HepG2 (cell line): ENCODE results near the gene IFITM10. TPM values are rescaled to one million over a fixed set of nuclear protein-coding genes. Genes with fewer than 3 reads are reported as not detected.
A peak's percentile ranks its signal among the peaks of the same experiment; 100 is the strongest.

ENCODE experiments used
- ATAC-seq: fragments of 200-7000 bp; cut with Tn5 transposase; 3 replicates; pipeline ENCODE4 v1.9.1; 2020; ENCODE audit warnings: mild to moderate bottlenecking, moderate library complexity
- BruUV-seq: library from RNA; stranded (reverse); fragments of 400-500 nt; replicated peaks from 2 replicates; lab custom pipeline; 2021; lab: Mats Ljungman, UMichigan
- CTCF ChIA-PET: fragments of 300-600 bp; formaldehyde crosslinking; extraction: SDS; loops from one replicate; lab custom pipeline; 2021; ENCODE audit warnings: low total read pairs, inconsistent platforms, low intra/inter-chr PET ratio; lab: Yijun Ruan, JAX
- POLR2A ChIA-PET: fragments of 350-600 bp; sonication (Branson Sonifier 250); formaldehyde crosslinking; loops from one replicate; lab custom pipeline; 2020; ENCODE audit warnings: antibody characterized with exemption, inconsistent platforms; lab: Yijun Ruan, JAX
- DNase-seq: peaks from one replicate; pipeline ENCODE4 v3.0.0-alpha.2; 2015; ENCODE audit warnings: low spot score
- FAIRE-seq: peaks from 3 replicates; lab custom pipeline; 2011; peaks lifted over from hg19 to GRCh38; lab: Jason Lieb, UNC
- H2AFZ ChIP-seq: one replicate; pipeline ENCODE4 v1.6.1; 2011; ENCODE audit warnings: low read length, inconsistent platforms
- H3K27ac ChIP-seq: fragments of 300-600 bp; 3 replicates; pipeline ENCODE4 v1.8.0; 2011; ENCODE audit warnings: mixed run types, mild to moderate bottlenecking, mixed read lengths, low read length, inconsistent platforms; ENCODE audit not compliant: insufficient read depth; ENCODE audit errors: extremely low read length
- H3K27me3 ChIP-seq, 2 experiments: fragments of 200-600 bp in 1 of 2; 2 replicates in 1 of 2; 3 replicates in 1 of 2; pipeline versions ENCODE4 v1.6.0 to v1.8.0; 2011; ENCODE audit warnings: low read length in 2 of 2, mild to moderate bottlenecking in 2 of 2, moderate library complexity in 2 of 2, inconsistent platforms in 1 of 2; ENCODE audit not compliant: insufficient read depth in 2 of 2, control insufficient read depth in 1 of 2
- H3K36me3 ChIP-seq, 2 experiments: fragments of 200-600 bp in 1 of 2; replicated peaks in 1 of 2; 2 replicates in 1 of 2; 3 replicates in 1 of 2; pipeline versions ENCODE4 v1.5.1 to v1.8.0; 2011; ENCODE audit warnings: low read length in 2 of 2, inconsistent platforms in 1 of 2; ENCODE audit not compliant: insufficient read depth in 2 of 2, control insufficient read depth in 1 of 2
- H3K4me1 ChIP-seq: 2 replicates; pipeline ENCODE4 v1.5.1; 2012; ENCODE audit warnings: low read length, inconsistent platforms; ENCODE audit not compliant: insufficient read depth
- H3K4me2 ChIP-seq: 2 replicates; pipeline ENCODE4 v1.6.0; 2011; ENCODE audit warnings: low read depth, low read length, inconsistent platforms
- H3K4me3 ChIP-seq, 3 experiments: fragments of 200-600 bp in 1 of 3; sonication (generic), shearing (Covaris generic) in 1 of 3; replicated peaks in 1 of 3; 2 replicates each; pipeline ENCODE4 v1.5.1; 2011 to 2016; ENCODE audit warnings: low read length in 3 of 3, inconsistent platforms in 2 of 3, low read depth in 2 of 3, mild to moderate bottlenecking in 2 of 3, control low read depth in 1 of 3, mixed read lengths in 1 of 3; ENCODE audit not compliant: insufficient read depth in 1 of 3
- H3K79me2 ChIP-seq: one replicate; pipeline ENCODE4 v1.6.1; 2011; ENCODE audit warnings: low read length, inconsistent platforms; ENCODE audit not compliant: insufficient read depth
- H3K9ac ChIP-seq: 2 replicates; pipeline ENCODE4 v1.6.0; 2011; ENCODE audit warnings: mild to moderate bottlenecking, low read depth, low read length, inconsistent platforms; ENCODE audit not compliant: insufficient read depth
- H3K9me3 ChIP-seq: 2 replicates; pipeline ENCODE4 v1.5.1; 2012; ENCODE audit warnings: mild to moderate bottlenecking, low read length
- H4K20me1 ChIP-seq: 2 replicates; pipeline ENCODE4 v1.6.0; 2011; ENCODE audit warnings: inconsistent platforms, mild to moderate bottlenecking, low read length, moderate library complexity; ENCODE audit not compliant: insufficient read depth
- WGBS: methylation state at CpG from one replicate; pipeline ENCODE4 v1.1.6; 2017; ENCODE audit warnings: low lambda C conversion rate; 5-methylcytosine and 5-hydroxymethylcytosine counted together
- in situ Hi-C: cut with HindIII; loops from 2 replicates; pipeline ENCODE4 v1.10.0; 2017; ENCODE audit warnings: low pct_unique_long_range_greater_than_20kb; ENCODE audit not compliant: extremely low pct_ligation_motif_present
- intact Hi-C: fragments of 100-400 bp; cut with micrococcal nuclease; formaldehyde crosslinking; loops from one replicate; pipeline ENCODE4 v1.10.0; 2022; ENCODE audit not compliant: unreplicated experiment
- polyA plus RNA-seq, 8 experiments: library from polyadenylated mRNA; depleted of rRNA in 3 of 8; stranded (reverse) in 7 of 8; unstranded in 1 of 8; fragments of >200 nt; fragmentation: Illumina TruSeq in 4 of 8; extraction: Trizol in 4 of 8; gene quantifications; 2 replicates each; pipeline versions ENCODE4 v1.2.1 to v1.2.3, GENCODE V29; 2011 to 2016; ENCODE audit warnings: low read depth in 4 of 8, missing spikeins in 1 of 8, mixed read lengths in 1 of 8; ENCODE audit not compliant: insufficient read depth in 1 of 8
- total RNA-seq, 5 experiments: library from RNA; depleted of rRNA; stranded (reverse); fragments of >200 nt; fragmentation: Illumina TruSeq; extraction: Trizol; gene quantifications; 2 replicates each; pipeline ENCODE4 v1.2.3, GENCODE V29; 2016; ENCODE audit warnings: low read depth in 1 of 5
- TF ChIP-seq, protein P1 (sequence below): sonication (generic); formaldehyde crosslinking; IDR thresholded peaks from 2 replicates; pipeline ENCODE4 v1.5.0; 2020; ENCODE audit warnings: mild to moderate bottlenecking, missing genetic modification reagents
- TF ChIP-seq, protein P2 (sequence below): sonication (generic); formaldehyde crosslinking; IDR thresholded peaks from 2 replicates; pipeline ENCODE4 v1.5.1; 2020; ENCODE audit warnings: mild to moderate bottlenecking, missing genetic modification reagents, moderate library complexity

IFITM10 gene
- total and polyA plus RNA-seq, 2 of the 13 experiments (the other 11 are each of a cell fraction or from before 2014, with no cell fraction given), result 0.09 to 0.13 TPM

DNA sequence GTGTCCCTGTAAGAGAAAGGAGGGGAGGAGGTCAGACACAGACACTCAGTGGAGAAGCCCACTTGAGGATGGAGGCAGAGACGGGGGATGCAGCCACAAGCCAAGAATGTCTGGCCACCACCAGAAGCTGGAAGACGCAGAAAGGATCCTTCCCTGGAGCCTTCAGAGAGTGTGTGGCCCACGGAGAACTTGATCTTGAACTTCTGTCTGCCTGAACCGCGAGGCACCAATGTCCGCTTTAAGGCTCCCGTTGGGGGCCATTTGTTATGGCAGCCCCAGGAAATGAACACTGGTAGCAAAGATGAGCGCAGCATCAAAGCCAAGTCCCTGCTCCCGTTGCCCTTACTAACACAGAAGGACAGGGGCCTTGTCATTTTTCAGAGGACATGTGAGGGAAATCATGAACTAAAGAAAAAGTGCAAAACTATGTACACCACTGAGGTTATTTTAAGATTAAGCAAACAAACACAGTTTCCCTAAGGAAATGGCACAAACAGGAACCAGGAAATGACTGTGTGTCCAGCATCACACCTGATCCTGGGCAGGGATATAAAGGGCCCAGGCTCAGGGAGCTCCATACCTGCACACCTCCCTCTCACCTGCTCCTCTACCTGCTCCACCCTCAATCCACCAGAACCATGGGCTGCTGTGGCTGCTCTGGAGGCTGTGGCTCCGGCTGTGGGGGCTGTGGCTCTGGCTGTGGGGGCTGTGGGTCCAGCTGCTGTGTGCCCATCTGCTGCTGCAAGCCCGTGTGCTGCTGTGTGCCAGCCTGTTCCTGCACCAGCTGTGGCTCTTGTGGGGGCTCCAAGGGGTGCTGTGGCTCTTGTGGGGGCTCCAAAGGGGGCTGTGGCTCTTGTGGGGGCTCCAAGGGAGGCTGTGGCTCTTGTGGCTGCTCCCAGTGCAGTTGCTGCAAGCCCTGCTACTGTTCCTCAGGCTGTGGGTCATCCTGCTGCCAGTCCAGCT is 53.5 kb downstream of the IFITM10 start, which contains the start of gene KRTAP5-6:
TSS of gene KRTAP5-6 (plus strand) at position 588 of the 963 bp plus-strand sequence. CDS start at position 639, 51 bp downstream.
- intact Hi-C loops, result no loop called here

More for the DNA sequence above, 53.5 kb downstream of the IFITM10 start, which contains the start of gene KRTAP5-6:
- DNase-seq (no peak), ATAC-seq (no peak), FAIRE-seq (no peak)
- Histone ChIP-seq H3K79me2 (no peaks in the 10 kb centered on the region), H3K27me3 (peaks cover 0 to 17% of the 10 kb centered on the region in 2 experiments; a peak in 3 of 5 replicates), H4K20me1 (no peaks in the 10 kb centered on the region), H3K9ac (no peak within 1 kb of the TSS), H3K4me2 (no peak within 1 kb of the TSS), H3K9me3 (no peaks in the 10 kb centered on the region), H3K4me1 (peaks cover 42% of the 10 kb centered on the region), H3K4me3 (no peak within 1 kb of the TSS), H3K36me3 (no peaks in the 10 kb centered on the region), H3K27ac (no peak within 1 kb of the TSS), H2AFZ (no peak within 1 kb of the TSS)
- CTCF ChIA-PET, result no interaction called here
- TF ChIP-seq, protein P1, sequence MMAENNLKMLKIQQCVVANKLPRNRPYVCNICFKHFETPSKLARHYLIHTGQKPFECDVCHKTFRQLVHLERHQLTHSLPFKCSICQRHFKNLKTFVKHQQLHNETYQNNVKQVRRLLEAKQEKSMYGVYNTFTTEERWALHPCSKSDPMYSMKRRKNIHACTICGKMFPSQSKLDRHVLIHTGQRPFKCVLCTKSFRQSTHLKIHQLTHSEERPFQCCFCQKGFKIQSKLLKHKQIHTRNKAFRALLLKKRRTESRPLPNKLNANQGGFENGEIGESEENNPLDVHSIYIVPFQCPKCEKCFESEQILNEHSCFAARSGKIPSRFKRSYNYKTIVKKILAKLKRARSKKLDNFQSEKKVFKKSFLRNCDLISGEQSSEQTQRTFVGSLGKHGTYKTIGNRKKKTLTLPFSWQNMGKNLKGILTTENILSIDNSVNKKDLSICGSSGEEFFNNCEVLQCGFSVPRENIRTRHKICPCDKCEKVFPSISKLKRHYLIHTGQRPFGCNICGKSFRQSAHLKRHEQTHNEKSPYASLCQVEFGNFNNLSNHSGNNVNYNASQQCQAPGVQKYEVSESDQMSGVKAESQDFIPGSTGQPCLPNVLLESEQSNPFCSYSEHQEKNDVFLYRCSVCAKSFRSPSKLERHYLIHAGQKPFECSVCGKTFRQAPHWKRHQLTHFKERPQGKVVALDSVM (CRISPR knock-in tag), result no peak
- TF ChIP-seq, protein P2, sequence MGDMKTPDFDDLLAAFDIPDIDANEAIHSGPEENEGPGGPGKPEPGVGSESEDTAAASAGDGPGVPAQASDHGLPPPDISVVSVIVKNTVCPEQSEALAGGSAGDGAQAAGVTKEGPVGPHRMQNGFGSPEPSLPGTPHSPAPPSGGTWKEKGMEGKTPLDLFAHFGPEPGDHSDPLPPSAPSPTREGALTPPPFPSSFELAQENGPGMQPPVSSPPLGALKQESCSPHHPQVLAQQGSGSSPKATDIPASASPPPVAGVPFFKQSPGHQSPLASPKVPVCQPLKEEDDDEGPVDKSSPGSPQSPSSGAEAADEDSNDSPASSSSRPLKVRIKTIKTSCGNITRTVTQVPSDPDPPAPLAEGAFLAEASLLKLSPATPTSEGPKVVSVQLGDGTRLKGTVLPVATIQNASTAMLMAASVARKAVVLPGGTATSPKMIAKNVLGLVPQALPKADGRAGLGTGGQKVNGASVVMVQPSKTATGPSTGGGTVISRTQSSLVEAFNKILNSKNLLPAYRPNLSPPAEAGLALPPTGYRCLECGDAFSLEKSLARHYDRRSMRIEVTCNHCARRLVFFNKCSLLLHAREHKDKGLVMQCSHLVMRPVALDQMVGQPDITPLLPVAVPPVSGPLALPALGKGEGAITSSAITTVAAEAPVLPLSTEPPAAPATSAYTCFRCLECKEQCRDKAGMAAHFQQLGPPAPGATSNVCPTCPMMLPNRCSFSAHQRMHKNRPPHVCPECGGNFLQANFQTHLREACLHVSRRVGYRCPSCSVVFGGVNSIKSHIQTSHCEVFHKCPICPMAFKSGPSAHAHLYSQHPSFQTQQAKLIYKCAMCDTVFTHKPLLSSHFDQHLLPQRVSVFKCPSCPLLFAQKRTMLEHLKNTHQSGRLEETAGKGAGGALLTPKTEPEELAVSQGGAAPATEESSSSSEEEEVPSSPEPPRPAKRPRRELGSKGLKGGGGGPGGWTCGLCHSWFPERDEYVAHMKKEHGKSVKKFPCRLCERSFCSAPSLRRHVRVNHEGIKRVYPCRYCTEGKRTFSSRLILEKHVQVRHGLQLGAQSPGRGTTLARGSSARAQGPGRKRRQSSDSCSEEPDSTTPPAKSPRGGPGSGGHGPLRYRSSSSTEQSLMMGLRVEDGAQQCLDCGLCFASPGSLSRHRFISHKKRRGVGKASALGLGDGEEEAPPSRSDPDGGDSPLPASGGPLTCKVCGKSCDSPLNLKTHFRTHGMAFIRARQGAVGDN, result peak; percentile 17; the same call in 1 of the 2 replicates
- BruUV-seq, result no TSS peak
- POLR2A ChIA-PET, result no interaction called here
- WGBS, result 66% methylated on average over 6 of the region's 11 CpGs
- in situ Hi-C loops, result loop anchor here (5.0 kb wide), 3 partner anchors 65 to 455 kb away; partner anchors contain the start of genes CTSD and SYT8
